Non-pigmented ciliary epithelial cell (primary cell): ENCODE data around the gene ZNF75A.
A peak's percentile ranks its signal among the peaks of the same experiment; 100 is the strongest.
"Not testable (repeated sequence)": the region's sequence is repeated elsewhere in the genome, so short reads cannot be mapped to it uniquely, and the experiment has no call there.

Source experiments
- DNase-seq: peaks from one replicate; pipeline ENCODE4 v3.0.0-alpha.2; 2010; ENCODE audit warnings: low read depth

The ZNF75A gene

GRCh38 chr16:3305109-3306068 lies at the start of gene ZNF75A, which contains the start of gene TIGD7:
ZNF75A (plus strand) TSS chr16:3305497; CDS start chr16:3308429, 2,932 bp downstream.
TIGD7 (minus strand) TSS chr16:3305430; CDS start chr16:3300614, 4,816 bp downstream.
- peak; percentile 43 for DNase-seq

- no peak for DNase-seq
Observed at GRCh38 chr16:3256146-3256865, 49.0 kb upstream of the ZNF75A start, which contains the start of gene MEFV. MEFV (minus strand) TSS chr16:3256633; CDS start chr16:3256587, 46 bp downstream.

- DNase-seq = no peak
Observed at GRCh38 chr16:3256866-3257465, 48.3 kb upstream of the ZNF75A start.

DNA sequence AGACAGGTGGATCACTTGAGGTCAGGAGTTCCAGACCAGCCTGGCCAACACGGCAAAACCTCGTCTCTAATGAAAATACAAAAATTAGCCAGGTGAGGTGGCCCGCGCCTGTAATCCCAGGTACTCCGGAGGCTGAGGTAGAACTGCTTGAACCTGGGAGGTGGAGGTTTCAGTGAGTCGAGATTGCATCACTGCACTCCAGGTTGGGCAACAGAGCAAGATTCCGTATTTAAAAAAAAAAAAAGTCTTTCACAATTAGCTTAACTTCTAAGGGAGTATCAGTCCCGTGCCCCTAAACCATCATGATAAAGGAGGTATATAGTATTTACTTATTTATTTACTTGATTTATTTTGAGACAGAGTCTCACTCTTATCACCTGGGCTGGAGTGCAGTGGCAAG lies 45.5 kb upstream of the ZNF75A start:
- DNase-seq = no peak

- DNase-seq = no peak
Observed at GRCh38 chr16:3262517-3262916, 42.8 kb upstream of the ZNF75A start.

- DNase-seq = peak; percentile 87
Observed at GRCh38 chr16:3264137-3265036, 40.9 kb upstream of the ZNF75A start.

DNA sequence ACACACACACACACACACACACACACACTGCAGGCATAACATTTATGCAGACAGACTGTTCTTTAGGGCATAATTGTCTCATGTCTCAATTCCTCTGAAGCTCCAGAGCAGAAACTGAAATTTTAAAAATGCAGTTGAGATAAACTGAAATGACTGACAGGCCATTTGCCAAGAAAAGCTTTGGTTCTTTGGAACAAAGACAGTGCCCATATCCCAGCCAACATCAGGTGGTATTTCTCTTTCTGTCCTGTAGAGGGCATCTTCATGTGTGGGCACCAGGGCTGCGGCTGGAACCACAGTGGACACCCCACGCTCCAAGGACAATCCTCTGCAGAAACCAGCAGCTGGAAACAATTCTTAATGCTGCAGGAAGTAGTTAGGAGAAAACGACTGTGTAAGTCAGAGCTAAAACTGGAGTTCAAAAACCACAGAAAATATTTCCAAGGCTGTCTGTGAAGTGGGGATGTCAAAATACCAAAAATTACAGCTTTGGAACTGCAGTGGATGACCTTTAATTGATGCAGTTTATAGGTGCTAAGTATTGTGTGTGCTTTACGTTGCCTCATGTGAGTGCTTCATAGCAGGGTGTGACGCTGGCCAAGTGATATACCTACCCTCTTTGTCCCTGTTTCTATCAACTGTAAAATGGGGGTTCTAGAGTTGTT lies 38.3 kb upstream of the ZNF75A start:
- no peak for DNase-seq

GRCh38 chr16:3268294-3268693 lies 37.0 kb upstream of the ZNF75A start:
- no peak for DNase-seq

DNA sequence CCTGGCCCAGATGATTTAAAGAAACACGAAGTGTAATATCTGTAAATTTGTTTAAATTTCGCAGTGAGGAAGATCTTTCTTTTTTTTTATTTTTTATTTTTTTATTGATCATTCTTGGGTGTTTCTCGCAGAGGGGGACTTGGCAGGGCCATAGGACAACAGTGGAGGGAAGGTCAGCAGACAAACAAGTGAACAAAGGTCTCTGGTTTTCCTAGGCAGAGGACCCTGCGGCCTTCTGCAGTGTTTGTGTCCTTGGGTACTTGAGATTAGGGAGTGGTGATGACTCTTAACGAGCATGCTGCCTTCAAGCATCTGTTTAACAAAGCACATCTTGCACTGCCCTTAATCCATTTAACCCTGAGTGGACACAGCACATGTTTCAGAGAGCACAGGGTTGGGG lies 34.6 kb upstream of the ZNF75A start:
- DNase-seq = not testable (repeated sequence)

DNA sequence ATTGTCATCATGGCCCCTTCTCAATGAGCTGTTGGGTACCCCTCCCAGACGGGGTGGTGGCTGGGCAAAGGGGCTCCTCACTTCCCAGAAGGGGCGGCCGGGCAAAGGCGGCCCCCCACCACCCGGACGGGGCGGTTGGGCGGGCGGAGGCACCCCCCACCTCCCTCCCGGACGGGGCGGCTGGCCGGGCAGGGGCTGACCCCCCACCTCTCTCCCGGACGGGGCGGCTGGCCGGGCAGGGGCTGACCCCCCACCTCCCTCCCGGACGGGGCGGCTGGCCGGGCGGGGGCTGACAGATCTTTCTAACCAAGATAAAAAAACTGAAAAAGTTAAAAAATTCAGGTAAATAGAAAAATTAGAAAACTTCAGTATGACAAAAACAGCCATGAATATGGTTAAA lies 34.0 kb upstream of the ZNF75A start:
- DNase-seq = not testable (repeated sequence)

GRCh38 chr16:3274490-3274889 lies 30.8 kb upstream of the ZNF75A start:
- DNase-seq = no peak

GRCh38 chr16:3274947-3275346 lies 30.4 kb upstream of the ZNF75A start:
- DNase-seq = no peak

- no peak for DNase-seq
Observed at GRCh38 chr16:3276679-3277078, 28.6 kb upstream of the ZNF75A start.

GRCh38 chr16:3281222-3281820 lies 24.0 kb upstream of the ZNF75A start:
- DNase-seq = no peak

DNA sequence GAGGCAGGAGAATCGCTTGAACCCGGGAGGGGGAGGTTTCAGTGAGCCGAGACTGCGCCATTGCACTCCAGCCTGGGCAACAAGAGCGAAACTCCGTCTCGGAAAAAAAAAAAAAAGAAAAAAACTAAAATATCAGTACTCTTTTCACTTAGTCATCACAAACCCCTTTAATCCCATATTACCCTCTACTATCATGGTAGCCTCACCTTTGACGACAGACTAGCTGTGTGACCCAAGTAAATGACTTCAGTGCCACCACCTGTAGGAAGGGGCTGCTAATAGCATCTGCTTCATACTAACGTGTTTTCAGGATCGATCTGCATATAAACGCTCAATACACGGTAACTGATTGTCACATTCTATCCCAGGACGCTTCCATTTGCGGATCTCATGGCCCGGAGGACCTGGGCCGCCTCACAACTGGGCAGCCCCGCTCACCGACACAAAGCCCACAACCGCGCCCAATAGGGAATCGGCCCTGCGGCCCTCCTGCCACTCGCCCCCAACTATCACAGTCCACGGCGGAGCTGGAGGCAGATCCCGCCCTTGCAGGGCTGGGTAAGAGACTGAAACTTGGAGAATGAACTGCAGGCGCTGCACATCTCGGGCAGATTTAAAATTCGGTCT lies 23.1 kb upstream of the ZNF75A start:
- no peak for DNase-seq

DNA sequence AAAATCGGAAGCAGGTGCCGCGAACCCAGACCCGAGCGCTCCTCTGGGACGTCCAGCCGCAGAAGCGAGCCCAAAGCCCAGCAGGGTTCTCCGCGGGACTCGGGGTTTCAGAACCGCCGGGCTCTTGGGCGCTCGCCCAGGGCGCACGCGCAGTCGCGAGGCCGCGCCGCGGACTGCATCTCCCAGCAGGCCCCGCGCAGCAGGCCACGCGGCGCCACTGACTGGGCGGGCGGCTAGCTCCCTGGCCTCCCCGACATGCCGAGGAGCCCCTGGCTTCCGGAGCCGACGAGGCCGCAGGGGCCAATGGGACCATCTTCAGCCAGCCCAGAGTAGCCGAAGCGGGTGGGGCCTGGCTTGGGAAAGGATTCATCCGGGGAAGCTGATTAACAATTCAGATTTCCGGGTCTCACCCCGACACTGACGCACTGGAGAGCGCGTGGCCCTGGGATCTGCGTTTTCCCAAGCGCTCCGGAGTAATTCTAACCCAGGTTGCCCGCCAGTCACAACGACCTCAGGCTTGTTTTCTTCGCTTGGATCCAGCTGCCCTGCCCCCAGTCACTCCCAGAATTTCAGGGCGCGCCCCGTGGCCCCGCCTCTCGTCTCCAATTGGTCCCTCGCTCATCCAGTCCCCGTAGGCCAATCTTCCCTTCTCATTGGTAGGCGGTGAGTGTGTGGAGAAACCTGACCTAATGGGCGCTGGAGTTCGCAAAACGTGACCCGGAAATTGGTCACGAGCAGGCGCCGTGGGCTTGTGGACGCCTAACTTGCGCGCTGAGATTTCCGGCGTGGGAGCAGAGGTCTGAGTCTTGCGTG lies 22.4 kb upstream of the ZNF75A start, which contains the start of gene ZNF263:
TSS of gene ZNF263 (plus strand) at position 762 of the 813 bp plus-strand sequence. CDS start 328 bp downstream, outside the sequence.
- DNase-seq = peak; percentile 90

GRCh38 chr16:3283543-3284447 lies 21.5 kb upstream of the ZNF75A start:
- DNase-seq = no peak

DNA sequence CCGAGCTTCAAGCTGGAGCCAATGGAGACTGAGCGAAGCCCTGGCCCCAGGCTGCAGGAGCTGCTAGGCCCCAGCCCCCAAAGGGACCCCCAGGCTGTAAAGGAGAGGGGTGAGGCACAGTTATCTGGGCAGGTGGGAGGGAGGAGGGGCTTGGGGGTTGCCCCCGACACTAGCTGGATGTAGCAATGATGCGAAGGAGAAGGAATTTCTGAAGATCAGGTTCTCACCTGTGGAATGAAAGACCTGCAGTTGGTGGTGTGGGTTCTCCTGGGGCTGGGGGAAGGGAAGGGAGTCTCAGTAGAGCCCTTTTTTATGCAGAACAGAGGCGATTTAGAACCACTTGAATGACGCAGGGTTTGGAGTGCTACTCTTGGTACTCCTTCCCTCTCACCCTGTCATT lies 20.2 kb upstream of the ZNF75A start:
- DNase-seq = no peak
